HG02943 (cell line): ENCODE results near the gene CLN6.
"Not testable (repeated sequence)": the region's sequence is repeated elsewhere in the genome, so short reads cannot be mapped to it uniquely, and the experiment has no call there.

Source experiments
- ATAC-seq: cut with Tn5 transposase; IDR thresholded peaks from one replicate; pipeline ENCODE4 v1.9.1; 2021; ENCODE audit warnings: mild to moderate bottlenecking, low read depth, moderate library complexity; ENCODE audit not compliant: unreplicated experiment

Gene CLN6

DNA sequence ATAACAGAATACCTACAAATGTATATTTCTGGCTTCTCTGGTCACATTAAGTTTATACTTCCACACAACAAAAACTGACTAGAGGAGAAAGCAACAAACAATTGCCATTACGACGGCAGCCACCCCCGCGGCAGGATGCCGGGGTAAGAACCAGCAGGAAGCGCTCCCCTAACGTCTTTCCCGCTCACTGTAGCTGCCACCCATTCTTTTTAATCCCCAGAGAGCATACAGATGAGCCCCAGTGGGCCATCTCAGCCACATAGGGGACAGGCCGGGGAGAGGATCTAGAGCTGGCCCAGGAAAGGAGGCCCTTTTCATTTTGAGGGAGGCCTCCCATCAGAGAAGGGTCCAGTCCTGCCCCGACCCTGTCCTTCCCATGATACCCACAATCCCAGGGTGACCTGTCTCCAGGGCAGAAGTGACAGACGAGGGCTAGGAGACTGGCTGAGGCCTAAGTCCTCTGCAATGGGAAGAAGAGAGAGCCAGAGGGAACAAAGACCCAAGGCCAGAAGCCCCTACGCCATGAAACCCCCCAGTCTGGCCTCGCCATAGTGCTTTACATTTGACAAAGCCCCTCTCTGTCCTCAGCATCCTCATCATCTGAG is 20.8 kb downstream of the CLN6 start:
- no peak for ATAC-seq

DNA sequence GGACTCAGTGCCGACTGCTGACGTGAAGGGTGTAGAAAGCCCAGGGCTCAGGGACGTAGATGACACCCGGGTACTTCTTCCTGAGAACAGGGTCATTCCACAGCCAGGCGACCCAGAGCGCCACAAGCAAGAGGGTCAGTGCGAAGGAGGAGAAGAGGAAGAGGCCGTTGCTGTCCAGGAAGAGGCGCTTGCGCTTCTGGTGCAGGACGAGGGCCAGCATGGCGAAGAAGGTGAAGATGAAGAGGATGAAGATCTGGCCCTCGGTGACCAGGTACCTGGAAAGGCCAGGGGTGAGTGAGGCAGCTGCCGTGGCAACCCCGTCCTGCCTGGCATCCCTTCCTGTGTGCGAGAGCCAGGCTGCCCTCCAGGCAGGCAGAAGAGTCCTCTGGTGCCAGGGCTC is 21.4 kb downstream of the CLN6 start:
- no peak for ATAC-seq

DNA sequence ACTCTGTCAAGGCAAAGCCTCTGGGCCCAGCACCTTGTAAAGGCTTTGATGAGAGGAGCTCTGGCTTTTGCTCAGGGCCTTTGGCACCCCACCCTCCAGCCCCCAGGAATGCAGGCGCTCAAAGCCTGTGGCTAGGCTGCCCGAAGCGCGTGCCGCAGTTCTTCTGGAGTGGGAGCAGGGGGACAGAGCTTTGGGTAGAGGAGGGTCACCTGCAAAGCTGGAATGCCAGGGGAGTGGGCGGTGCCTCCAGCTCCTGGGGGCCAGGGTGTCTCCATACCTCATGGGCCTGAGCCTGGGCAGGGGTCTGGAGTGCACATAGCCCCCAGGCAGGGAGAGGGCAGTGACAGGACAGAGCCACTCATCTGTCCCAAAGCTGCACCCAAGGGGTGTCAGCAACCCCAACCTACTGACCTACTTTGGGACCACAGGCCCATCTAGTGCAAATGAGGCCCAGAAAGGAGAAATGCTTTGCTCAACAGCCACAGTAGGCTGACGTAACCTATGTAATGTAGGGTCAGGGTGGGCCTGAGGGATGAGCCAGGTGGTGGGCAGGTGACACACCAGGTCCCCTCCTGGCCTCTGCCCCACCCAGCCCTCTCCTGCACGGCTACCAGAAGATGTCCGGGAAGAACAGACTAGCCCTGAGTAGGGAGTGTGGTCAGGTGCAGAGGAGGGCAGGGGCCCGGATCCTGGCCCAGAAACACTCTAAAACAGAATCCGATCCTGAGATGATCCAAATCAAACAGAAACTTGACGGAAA is 22.2 kb downstream of the CLN6 start:
- ATAC-seq: no peak

DNA sequence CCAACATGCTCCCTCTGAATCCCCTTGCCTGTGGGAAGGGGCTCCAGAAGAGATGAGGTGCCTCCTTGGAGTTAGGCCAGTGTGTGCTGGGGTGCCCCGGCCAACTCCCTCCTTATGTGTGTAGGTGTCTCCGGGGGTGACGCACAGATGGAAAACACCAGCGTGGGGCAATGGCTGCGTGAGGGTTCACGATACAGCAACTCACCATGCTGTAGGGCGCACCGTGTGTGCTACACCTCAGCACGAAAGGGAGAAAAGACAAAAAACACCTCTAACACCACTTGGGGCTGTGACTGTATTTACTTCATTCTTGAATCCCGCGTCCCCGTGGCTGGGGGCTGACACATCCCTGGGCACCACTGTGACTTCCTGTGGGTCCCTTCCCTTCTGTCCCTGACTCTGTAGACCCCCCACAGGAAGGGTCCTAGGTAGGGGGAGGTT is 22.8 kb downstream of the CLN6 start:
- ATAC-seq: no peak

DNA sequence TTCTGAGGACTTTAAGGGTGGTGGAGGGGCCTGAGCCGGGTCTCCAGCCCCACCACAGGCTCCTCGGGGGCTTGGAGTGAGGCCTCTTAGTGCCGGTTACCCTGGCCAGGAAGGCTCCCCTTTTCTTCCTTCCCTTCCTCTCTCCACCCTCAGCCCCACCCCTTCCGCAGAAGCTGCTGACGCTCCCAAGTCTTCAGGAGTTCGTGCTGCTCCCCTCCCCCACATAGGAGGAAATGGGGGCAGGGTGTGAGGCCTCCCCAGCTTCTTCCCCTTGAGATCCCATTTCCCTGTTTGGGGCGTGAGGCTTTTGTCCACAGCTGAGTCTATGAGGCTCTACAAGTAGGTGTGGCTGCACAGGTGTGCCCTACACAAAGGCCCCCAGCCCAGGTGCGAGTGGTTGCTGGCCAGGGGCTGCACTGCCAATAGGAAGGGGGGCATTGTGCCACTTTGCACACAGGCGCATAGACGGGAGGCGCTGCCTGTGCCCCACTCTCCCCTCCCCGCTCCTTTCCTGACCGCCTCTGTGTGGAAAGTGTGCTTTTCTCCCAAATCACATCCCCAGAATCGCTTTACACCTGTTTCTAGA is 23.5 kb downstream of the CLN6 start:
- ATAC-seq: no peak

DNA sequence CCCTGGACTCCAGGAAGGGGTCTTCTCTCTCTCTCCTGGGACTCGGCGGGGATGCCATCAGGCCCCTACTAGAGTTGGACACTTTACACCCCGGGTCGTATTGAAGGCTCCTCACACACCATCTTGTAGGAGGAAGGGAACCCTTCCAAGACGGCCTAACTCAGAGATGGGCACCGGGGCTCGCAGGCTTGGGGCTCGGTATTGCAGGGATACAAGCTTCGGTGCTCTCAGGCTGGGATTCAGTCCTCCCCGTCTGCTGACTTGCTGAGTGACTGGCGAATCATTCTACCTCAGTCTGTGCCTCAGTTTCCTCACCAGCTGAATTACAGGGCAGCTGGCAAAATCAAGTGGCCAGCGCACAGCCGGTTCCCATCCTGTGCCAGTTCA is 24.0 kb downstream of the CLN6 start:
- ATAC-seq: no peak

DNA sequence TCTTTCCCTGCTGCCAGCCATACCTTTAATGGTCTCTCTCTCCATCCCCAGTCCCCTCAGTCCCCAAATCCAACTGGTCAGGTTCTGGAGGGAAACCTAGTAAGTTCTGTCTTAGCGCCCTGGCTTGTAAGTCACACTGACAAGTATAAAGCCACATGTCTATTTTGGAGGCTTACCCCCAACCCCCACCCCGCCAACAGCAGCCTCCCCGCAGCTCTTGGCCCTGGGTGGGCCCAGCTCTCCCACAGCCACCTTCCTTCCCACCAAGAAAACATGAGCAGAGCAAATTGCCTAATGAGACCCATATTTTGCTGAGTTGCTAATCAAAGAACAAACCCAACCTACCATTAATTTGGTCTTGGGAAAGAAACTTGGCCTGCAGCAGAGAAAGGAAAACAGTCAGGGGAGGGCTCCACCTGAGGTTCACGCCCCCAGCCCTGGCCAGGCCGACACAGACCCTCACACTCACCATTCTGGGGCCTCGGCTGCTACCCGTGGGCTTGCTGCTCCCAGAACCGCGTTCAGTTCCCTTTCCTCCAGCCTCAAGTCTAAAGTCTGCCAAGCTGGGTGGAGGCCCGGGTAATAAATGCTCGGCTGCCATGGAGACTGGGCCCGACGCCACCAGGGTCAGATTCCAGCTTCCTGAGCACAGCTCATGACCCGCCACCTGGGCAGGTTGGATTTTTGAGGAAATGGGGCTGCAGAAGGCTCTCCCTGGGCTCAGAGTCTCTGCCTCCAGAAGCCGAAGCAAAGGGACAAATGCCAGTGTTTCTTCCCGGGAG is 24.6 kb downstream of the CLN6 start, which contains the start of gene CALML4:
TSS of gene CALML4 (minus strand) at position 557 of the 782 bp plus-strand sequence. CDS start at position 472, 85 bp downstream.
- no peak for ATAC-seq

DNA sequence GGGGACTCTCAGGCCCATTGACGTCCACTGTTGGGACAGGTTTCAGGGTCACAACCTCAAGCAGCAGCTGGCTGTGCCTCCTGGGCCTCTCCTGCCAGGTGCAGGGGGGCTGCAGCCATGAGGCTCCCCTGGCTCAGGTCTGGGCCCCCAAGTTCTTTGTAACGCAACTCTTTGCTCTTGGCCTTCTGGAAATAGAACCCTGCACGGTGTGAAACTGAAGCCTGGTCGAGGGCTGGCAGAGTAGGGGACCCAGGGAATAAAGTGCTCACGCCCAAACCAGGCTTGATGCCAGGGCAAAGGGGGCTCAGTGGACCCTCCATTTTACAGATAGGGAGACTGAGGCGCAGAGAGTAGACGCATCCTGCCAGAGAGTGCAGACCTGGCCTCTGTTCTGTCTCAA is 25.2 kb downstream of the CLN6 start:
- ATAC-seq: no peak

DNA sequence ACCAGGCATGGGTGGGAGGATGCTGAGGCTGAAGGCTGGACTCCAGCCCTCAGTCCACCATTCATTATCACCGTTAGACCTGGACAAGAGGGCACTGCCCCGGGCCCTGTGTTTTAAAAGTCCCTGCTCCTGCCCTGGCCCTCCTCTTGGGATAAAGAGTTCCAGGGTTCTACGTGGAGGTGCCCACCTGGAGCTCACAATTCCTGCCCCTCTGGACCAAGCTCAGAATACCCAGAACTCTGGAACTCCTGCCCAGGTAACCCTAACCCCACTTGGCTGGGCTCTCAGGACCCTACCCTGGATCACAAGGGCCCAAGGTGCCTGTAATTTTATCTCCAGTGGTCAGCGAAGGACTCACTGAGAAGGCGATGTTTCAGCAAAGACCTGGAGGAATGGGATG is 25.6 kb downstream of the CLN6 start:
- no peak for ATAC-seq

DNA sequence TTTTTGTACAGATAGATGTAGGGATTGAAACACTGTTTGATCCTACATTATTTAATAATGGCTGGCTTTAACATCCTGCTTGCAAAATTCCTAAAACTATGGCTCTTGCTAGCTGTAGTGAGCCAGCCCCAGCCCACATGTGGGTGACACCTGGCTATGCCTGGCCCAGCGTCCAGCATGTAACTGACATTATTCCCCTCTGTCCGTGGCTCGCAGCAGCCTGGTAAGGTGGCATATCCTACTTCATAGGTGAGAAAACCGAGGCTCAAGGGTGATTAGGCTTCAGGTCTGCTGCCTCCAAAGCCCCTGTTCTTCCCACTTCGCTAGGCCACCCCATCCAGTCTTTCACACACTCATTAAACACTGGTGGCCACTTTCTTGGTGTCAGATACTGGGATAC is 26.0 kb downstream of the CLN6 start:
- ATAC-seq: no peak

DNA sequence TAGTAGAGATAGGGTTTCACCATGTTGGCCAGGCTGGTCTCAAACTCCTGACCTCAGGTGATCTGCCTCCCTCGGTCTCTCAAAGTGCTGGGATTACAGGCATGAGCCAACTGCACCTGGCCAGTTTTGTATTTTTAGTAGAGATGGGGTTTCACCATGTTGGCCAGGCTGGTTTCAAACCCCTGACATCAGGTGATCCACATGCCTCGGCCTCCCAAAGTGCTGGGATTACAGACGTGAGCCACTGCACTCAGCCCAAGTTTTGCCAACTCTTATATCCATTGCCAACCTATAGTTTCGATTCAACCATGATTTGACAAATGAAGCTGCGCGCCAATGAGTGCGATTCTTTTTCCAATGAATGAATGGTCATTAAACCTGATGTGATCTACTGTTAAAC is 26.5 kb downstream of the CLN6 start:
- ATAC-seq: not testable (repeated sequence)

DNA sequence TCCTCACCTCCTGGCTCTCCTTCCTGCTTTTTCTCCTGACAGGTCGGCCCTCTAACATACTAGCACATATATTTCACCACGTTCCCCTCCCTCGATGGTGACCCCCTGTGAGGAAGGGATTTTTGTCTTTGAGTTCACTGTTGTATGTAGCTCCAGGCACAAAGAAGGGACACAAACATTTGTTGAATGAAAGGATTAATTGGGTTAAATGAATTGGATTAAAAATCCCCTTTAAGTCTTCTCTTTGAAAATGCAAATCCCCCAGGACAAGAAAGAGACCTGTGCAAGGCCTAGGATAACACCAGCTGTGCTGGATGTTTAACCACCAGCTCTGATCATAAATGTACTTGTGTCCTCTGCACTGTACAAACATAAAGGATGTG is 27.7 kb downstream of the CLN6 start:
- ATAC-seq: no peak

DNA sequence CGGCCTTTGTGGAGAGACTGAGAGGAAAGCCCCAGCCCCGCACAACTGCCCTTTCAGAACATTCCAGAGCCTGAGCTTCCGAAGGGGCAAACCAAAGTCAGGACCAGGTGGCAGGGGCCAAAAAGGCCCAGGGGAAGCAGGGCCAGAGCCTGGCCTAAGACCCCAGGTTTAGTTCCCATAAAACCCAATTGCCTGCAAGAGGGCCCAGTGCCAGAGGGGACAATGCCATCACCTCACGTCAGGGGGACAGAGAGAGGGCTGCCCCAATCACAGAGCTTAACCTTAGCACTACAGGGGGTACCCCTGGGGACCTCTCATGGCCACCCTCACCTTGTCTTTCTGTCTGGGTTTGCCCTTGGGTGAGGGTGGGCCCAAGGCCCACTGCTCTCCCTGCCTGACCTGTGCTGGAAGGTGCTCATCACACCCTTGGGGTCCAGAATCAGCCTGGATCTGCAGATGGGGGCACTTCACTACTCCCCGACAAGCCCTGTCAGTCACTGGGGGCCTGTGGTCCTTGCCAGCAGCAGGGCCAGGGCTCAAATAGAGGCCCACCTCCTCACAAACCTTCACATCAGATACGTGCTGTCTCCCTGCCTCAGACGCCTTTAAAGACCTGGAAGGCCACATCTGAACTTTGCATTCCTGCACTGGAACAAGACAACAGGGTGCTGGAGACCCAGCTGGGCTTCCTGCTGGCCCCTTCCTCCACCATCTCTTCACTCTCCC is 28.2 kb downstream of the CLN6 start:
- ATAC-seq: no peak

DNA sequence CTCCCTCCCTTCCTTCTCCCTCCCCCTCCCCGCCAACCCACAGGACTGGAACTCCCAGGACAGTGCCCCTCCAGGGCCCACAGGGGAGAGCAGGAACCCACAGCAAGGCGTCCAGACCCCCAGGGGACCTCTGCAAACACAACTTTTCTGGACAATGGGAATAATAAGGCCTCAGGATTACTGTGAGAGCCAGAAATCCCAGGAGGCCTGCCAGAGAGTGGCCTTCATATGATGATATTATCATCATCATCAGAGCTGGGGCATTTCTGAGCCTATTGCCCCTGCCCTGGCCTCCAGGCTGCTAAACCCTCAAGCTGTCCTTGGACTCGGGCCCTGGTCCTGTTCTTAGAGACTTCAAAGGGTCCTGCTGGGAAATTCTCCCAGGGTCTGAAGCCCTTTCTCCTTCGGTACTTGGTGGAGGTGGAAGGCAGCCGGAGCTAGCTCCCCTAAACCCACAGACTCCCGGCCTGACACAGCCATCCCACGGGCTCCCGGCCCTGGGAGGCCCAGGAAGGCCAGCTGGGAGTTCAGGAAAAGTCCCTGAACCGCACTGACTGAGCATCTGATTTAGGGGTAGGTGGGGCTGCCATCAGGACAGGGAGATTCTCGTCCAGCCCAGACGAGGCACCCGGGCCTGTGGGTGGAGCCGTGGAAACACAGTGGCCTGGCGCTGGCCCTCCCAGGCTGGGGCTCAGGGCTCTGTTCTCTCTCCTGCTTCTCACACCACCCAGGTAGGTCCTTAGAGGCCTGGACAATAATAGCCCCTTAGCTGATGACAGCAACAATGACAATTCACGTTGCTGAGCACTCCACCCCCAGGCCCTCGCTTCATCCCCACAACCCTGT is 29.3 kb downstream of the CLN6 start:
- ATAC-seq: no peak

DNA sequence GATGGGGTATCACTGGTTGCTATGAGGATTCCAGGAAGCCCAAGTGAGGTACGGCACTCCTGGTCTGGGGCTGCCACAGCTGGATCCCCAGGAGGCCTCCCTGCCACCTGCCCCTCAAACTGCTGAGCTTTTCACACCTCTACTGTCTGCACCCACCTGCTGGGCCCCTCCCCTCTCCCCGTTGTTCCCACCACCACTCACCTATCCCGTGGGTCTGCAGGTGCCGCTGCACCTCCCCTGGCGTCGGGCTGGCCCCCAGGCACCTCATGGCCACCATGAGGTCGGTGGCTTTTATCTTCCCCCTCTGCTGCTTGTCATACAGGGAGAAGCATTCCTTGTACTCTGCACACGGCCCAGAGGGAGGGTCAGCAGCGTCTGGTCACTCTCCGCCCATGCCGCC is 30.2 kb downstream of the CLN6 start:
- ATAC-seq: no peak

DNA sequence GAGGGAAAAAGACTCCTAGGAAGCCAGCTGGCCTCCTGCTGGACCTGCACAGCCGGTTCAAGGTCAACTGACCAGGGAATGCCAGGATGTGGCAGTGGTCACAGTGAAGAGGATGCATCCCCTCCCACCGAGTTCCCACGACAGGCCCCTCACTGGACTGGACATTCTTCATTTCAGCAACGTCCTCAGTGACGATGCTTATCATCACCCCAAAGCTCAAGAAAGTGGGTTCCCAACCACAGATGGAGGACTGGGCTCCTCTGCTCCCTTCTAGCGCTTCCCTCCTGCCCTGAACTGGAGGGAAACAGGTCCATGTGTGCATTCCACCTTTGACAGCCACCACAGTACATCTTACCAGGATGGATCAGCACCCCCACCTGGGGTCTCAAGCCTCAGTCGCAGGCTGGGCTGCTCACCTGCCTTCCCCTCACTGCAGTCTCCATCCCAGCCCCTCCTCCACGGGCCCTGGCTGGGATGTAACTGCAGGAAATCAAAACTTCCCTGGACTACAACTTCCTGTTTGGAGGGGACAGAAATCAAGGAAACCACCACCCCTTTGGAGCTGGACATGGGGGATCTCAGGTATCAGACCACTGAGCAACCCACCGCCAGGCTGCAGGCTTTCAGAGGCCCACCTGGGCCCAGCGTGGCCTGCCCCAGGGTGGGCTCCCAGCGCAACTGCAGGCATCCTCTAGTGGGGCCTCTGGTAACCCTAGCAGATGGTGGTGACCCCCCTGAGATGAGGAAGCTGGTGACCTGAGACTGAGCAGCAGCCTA is 31.7 kb downstream of the CLN6 start:
- no peak for ATAC-seq

DNA sequence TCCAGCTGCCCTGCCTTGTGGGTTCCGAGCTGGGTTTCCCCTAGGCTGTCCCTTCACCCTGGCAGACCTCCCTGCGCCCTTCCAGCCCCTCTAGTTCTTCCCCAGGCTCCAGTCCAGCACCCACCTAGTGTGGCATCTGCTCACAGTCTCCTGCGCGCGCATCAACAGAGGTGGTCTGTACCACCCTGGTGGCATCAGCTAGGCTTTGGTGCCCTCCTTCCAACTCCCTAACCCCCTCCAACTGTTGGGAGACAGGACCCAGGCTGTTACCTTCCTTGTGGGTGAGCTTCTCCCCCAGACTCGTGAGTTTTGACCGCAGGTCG is 32.4 kb downstream of the CLN6 start:
- no peak for ATAC-seq

DNA sequence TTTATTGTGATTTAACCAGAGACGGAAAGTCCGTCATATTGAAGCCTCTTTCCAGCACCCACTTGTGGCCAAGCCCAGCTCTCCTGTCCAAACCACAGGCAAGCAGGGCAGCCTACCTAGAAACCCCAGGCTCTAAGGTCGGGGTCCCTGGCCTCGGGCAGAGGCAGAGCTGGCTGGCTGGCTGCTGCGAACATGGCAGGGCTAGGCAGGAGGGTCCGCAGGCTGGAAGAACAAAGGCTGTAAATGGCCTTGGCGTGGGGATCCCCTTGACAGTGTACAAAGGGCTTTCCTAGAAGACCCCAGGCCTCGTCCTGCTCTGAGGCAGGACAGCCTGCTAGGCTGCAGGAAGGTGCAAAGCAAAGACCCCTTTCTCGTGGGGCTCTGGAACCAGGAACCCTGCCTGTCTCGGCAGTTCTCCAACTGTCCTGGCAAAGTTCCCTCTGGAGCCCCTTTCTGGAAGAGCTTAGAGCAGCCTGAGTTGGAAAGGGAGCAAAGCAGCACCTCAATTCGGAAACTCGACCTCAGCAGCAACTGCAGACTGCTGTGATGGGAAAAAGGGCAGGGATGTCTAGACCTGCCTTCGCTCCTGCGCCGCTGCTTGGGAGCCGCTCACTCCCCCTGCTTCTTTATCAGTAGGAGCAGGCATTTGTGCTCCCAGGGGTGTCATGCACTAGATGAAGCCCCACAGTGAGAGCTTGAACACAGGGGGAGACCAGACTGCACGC is 32.9 kb downstream of the CLN6 start:
- no peak for ATAC-seq
